ENCODE data around the gene MIA3.

Gene MIA3

GRCh38 chr1:222706815-222707214 lies 88.9 kb downstream of the MIA3 start:
- TF ChIP-seq, protein P1, sequence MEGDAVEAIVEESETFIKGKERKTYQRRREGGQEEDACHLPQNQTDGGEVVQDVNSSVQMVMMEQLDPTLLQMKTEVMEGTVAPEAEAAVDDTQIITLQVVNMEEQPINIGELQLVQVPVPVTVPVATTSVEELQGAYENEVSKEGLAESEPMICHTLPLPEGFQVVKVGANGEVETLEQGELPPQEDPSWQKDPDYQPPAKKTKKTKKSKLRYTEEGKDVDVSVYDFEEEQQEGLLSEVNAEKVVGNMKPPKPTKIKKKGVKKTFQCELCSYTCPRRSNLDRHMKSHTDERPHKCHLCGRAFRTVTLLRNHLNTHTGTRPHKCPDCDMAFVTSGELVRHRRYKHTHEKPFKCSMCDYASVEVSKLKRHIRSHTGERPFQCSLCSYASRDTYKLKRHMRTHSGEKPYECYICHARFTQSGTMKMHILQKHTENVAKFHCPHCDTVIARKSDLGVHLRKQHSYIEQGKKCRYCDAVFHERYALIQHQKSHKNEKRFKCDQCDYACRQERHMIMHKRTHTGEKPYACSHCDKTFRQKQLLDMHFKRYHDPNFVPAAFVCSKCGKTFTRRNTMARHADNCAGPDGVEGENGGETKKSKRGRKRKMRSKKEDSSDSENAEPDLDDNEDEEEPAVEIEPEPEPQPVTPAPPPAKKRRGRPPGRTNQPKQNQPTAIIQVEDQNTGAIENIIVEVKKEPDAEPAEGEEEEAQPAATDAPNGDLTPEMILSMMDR (IDR thresholded peaks at IDR 0.05): no peak

- TF ChIP-seq, protein P1 (IDR thresholded peaks at IDR 0.05): no peak
Measured at GRCh38 chr1:222709700-222710153, 91.8 kb downstream of the MIA3 start.

DNA sequence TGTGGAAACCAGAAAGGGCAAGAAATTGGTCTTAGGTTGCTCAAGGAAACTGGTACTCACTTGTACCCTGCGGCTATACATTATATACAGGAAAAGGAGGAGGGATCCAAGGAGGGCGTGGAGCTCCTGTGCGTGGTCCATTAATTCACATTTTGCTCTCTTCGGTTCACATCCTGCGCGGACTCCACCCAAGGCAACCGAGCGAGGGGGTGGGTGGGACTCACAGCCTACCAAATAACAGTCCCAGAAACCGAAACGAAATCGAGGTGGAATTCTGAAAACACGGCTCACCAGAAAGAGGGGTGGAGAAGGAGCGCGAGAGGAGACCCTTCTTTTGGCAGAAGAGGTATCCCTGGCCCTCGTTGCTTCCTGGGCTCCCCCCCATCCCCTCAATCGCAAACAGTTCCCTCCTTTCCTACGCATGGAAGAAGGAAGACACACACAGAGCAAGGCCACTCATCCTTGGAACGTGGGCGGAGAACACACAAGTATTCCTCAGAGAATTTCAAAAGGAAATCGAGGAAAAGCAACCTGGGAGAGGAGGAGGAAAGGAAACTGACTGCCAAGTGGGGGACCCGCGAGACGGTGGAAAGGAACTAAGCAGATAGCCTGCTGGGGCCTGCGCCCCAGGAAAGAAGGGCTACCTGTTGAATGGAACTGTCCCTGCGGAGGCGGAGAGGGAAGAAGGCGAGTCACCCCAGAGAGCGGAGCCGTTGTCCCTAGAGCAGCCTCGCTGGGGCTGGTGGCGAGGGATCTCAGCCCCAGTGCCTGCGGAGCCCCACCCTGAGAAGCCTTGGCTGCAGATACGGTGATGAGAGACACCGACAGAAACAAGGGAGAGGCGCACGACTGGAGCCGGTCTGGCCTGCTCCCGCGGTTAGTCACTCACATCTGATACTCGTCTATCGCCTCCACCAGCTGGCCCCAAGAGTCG lies 93.7 kb downstream of the MIA3 start:
- TF ChIP-seq, protein P1 (IDR thresholded peaks at IDR 0.05): no peak

- TF ChIP-seq, protein P1 (IDR thresholded peaks at IDR 0.05): no peak
Measured at GRCh38 chr1:222712253-222713090, 94.6 kb downstream of the MIA3 start, which contains the start of the genes AIDA and BROX. AIDA (minus strand) TSS chr1:222712491; CDS start chr1:222712317, 174 bp downstream. BROX (plus strand) TSS chr1:222712564; CDS start chr1:222715700, 3,136 bp downstream.

DNA sequence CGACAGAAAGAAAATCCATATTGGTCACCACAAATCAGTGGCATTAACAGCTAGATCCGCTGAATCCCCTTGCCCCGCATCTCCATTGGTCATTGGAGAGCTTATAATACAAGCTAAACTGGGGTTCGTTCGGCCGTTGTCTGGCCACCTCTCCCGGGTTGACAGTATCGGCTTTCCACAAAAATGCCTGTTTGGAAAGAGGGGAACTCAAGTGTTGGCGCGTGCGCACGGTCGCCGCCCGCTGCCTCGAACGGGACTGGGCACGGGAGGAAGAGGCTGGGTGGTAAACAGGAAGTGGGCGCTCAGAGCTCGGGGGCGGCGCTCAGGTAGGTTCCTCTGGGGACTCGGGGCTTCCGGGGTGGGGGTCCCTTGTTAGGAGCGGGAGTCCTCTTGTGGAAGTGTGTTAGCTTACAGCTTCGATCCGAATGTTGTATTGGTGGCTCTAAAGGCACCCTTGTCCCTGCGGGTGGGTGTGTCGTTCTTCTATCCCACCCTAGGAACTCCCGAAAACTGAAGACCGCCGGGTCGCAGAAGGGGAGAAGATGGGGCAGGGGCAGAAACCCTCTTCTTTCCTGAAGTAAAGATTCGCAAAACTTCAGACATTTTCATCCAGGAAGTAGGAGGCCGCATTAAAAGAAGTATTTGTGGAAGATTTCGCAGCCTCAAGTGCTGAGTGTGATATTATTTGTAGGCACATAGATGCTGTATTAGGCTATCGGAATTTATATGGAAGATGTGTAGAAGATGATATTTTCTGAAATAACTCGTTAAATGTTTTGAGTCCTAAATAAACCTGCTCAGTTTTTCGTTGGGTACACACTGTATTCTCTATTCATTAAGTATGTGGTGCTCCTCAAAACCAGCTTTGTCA lies 95.4 kb downstream of the MIA3 start:
- TF ChIP-seq, protein P1 (IDR thresholded peaks at IDR 0.05): no peak

DNA sequence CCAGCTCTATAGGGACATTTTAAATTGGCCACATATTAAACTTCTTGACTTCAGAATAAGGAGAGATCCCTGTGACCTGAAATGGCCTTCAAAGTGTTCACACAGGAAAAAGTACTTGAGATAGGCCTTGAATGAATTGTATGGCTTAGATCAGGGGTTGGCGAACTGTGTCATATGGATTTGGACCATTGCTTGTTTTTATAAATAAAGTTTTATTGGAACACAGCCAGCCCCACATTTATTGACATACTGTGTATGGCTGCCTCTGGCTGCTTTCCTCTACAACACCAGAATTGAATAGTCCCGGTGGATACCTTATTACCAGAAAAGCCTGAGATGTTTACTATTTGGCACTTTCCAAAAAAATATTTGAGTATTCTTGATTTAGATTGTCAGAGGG lies 98.5 kb downstream of the MIA3 start:
- TF ChIP-seq, protein P1 (IDR thresholded peaks at IDR 0.05): no peak

Data from LNCAP (cell line).